NOMO-1 (cell line): ENCODE results near the gene CSNK1E.
"Not testable (repeated sequence)": the region's sequence is repeated elsewhere in the genome, so short reads cannot be mapped to it uniquely, and the experiment has no call there.

Source experiments
- DNase-seq, 2 experiments: peaks; one replicate each; lab custom pipeline; 2025; ENCODE audit not compliant: unreplicated experiment in 2 of 2; lab: John Stamatoyannopoulos, UW

The CSNK1E gene

DNA sequence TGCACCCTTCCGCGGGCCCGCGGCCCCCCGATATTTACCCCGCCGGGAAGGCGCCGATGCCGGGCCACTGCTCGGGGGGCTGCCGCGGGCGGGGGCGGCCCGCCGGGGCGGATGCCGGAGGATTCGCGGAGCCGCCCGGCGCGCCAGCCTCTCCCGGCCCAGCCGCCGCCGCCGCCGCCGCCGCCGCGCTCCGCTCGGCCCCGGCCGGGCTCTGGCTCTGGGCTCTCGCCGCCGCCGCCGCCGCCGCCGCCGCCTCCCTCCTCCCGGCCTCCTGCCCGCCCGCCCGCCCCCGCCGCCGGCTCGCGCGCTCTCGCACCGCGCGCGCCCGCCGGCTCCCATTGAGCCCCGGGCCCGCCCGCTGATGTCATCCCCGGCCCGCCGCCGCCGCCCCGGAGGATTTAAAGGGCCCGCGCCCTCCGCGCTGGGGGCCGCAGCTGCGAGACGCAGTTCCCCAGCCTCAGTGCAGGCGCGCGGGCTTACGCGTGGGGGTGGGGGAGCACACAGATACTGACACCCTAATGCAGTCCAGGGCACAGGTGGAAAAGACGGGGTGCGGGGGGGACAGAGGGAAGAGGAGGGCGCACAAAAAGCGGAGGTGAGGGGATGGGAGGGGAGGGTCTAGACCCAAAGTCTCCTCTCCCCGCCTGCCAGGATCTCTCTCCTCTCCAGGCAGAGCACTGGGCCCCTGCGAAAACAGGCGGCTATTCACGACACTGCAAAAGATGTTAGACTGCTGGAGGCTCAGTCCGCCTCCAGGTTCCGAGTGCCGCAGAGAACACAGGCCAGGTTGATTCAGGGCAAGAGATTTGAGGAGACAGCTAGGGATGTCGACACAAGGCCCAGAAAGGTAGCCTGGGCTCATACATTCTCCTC is at the start of gene CSNK1E:
Gene CSNK1E (minus strand): TSS at position 312 of the 873 bp plus-strand sequence. CDS start 3,276 bp downstream, outside the sequence.
- peak; percentile 23 to 40 for DNase-seq

GRCh38 chr22:38365829-38366228 is 48.6 kb upstream of the CSNK1E start:
- not testable (repeated sequence) for DNase-seq

- not testable (repeated sequence) for DNase-seq
These were observed 47.9 kb upstream of the CSNK1E start for GRCh38 chr22:38365174-38365573.

GRCh38 chr22:38360560-38360959 is 43.3 kb upstream of the CSNK1E start:
- DNase-seq: not testable (repeated sequence)

GRCh38 chr22:38359817-38360216 is 42.6 kb upstream of the CSNK1E start:
- DNase-seq: not testable (repeated sequence)

DNA sequence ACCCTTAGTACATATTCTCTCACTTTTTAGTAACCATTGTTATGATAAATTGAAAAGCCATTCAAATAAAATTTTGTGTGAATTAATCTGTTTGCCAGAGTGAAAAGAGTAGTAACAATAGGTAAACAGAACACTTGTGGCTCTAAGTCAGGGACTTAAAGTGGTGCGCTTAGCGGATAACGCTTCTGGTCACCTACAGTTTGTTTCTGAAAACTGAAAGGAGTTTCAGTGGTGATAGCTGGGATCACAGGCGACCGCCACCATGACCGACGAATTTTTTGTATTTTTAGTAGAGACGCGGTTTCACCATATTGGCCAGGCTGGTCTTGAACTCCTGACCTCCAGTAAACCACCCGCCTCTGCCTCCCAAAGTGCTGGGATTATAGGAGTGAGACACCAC is 40.7 kb upstream of the CSNK1E start:
- DNase-seq: not testable (repeated sequence)

GRCh38 chr22:38355275-38355674 is 38.0 kb upstream of the CSNK1E start:
- no peak for DNase-seq

DNA sequence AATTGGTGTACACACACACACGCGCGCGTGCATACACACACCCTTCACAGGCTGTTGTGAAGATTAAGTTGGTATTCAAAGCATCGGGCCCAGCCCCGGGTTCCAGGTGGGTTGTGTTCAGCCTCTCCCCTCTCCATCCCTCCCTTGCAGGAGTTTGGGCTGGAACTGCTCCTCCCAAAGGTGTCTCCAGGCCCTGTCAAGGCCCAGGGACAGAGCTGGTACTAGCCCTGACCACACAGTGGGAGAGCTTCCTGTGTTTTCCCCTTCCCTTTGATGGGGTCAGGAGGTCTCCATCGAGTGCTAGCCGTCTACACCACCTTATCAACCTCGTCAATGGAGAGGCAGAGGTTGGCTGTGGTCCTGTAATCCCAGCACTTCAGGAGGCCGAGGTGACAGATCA is 36.5 kb upstream of the CSNK1E start:
- no peak for DNase-seq

GRCh38 chr22:38353142-38353629 is 36.0 kb upstream of the CSNK1E start:
- peak; percentile 25 to 33 for DNase-seq

GRCh38 chr22:38352436-38352835 is 35.2 kb upstream of the CSNK1E start:
- DNase-seq: no peak

- DNase-seq: no peak
These were observed 33.5 kb upstream of the CSNK1E start for GRCh38 chr22:38350444-38351359.

GRCh38 chr22:38348751-38349496 is 31.7 kb upstream of the CSNK1E start:
- DNase-seq: no peak

GRCh38 chr22:38347944-38348750 is 30.9 kb upstream of the CSNK1E start:
- DNase-seq: no peak

DNA sequence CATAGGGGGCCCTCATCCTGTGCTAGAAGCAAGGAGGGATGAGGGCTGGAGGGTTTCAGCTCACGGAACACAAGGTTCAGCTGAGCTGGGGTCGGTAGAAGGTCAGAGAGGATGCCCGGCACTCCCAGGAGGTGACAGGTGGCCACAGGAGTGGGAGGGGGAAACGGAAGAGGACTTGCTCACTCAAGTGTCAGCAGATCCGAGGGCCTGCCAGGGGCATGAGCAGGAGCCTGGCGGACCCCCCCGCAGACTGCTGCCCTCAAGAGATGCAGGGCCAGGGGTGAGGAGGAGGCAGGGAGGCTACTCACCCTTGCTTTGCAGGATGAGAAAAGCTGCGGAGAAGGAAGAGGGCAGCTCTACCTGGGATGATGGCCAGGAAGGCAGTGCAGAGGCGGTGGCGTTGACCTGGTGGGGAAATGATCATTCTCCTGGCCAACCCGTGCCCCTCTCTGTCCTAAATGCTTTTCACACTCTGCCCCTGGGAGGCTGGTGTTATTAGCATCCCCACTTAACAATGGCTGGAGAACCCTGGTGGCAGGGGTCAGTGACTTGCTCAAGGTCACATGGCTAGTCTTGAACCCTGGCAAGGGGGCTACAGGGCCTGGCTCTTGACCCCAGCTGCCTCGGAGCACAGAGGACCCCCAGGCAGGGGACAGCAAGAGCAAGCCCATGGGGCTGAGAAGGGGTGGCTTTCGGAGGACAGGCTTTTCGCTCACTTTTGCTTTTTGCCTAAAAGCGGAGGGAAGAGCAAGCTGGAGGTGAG is 30.1 kb upstream of the CSNK1E start:
- DNase-seq: no peak

DNA sequence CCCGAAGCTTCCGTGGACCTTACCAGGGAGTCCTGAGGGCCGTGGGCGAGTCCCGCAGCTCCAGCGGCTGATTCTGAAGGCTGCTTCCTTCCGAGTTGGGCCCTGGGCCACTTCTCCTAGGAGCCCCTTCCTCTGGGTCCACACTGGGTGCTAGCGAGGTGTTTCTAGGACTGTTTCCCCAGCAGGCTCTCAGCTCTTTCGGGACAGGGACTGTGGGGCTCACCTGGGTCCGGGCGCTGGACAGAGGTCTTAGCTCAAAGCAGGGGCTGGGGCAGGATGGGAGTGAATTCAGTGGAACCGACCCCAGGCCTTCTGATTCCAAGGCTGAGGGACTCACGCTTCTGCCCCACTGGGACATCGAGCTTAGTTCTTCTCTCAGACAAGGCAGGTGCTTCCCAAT is 29.3 kb upstream of the CSNK1E start:
- DNase-seq: no peak

DNA sequence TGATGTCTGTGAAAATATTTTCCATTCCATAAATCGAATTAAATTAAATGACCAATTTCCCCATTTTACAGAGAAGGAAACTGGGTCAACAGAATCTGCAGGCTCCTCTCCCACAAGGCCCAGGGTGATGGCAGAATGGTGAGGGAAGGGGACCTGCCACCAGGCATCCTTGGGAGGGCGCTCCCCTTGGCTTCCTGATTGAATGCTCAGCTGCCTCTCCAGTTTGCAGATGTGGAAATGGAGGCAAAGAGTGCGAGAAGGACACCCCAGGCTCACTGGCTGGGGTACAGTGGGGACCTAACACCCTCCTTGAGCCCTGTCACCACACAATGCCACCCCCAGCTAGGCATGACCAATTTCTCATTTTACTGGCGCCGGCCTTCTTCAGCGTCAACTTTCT is 28.5 kb upstream of the CSNK1E start:
- no peak for DNase-seq

GRCh38 chr22:38339893-38340292 is 22.7 kb upstream of the CSNK1E start:
- not testable (repeated sequence) for DNase-seq

DNA sequence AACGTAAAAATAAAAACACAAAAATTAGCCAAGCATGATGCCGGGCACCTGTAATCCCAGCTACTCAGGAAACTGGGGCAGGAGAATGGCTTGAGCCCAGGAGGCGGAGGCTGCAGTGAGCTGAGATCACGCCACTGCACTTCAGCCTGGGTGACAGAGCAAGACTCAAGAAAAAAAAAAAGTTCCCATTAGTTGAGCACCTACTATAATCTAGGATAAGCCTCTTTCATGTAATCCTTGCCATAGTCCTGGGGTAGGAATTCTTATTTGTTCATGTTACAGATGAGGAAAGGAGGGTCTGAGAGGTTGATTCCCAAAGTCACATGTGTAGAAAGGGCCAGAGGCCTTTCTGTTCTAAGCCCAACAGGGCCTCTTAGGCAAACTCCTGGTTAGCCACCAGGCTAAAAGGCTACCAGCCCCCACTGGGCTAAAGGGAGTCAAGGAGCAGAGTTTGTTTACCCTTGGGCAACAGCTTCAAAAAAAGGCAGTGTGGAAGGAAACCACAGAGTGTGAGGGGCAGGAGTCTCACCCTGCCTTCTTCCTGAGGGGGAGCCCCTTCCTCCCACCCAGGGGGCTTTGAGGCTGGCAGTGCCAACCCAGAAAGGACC is 21.6 kb upstream of the CSNK1E start:
- peak in 1 of 2 experiments; percentile 17 for DNase-seq

DNA sequence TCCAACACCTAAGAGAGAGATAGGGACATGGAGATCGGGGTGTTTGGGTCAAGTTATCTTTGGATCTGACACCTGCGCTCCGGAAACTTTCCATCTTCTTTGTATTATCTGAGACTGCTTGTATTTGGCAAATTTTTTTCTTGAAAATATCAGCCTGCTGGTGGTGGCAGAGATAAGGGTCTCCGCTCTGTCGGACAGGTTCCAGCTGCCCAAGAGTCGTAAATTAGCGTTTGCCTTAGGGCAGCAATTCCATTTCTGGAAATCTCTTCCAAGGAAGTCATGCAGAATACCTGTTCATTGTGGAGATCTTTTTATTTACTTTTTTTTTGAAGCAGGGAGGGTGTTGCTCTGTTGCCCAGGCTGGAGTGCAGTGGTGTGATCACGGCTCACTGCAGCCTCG is 19.5 kb upstream of the CSNK1E start:
- no peak for DNase-seq
